H1 (cell line): ENCODE results near the gene MPV17L. TPM values are rescaled to one million over a fixed set of nuclear protein-coding genes. Genes with fewer than 3 reads are reported as not detected.

Experiments
- CTCF ChIA-PET: fragments of 300-600 bp; sonication (Branson Sonifier 250); formaldehyde crosslinking; loops from one replicate; lab custom pipeline; 2021; ENCODE audit not compliant: partially characterized antibody; lab: Charles Lee
- POLR2A ChIA-PET: fragments of 300-600 bp; sonication (Branson Sonifier 250); formaldehyde crosslinking; loops from one replicate; lab custom pipeline; 2021; ENCODE audit warnings: inconsistent platforms; ENCODE audit not compliant: partially characterized antibody; lab: Charles Lee
- DNase-seq, 2 experiments: peaks; one replicate each; pipeline versions ENCODE4 v3.0.0 to v3.0.0-alpha.2; 2010 to 2022; ENCODE audit warnings: low spot score in 2 of 2, low read depth in 1 of 2, mixed read lengths in 1 of 2
- FAIRE-seq: peaks from 2 replicates; lab custom pipeline; 2011; peaks lifted over from hg19 to GRCh38; lab: Jason Lieb, UNC
- H2AFZ ChIP-seq: 2 replicates; pipeline ENCODE4 v1.8.1; 2012; ENCODE audit warnings: low read length, inconsistent platforms
- H2AK5ac ChIP-seq: 2 replicates; pipeline ENCODE4 v1.6.1; 2013; ENCODE audit warnings: low read depth, low read length
- H2BK120ac ChIP-seq: replicated peaks from 2 replicates; pipeline ENCODE3; 2013; ENCODE audit warnings: low read depth, low read length, inconsistent platforms
- H2BK12ac ChIP-seq: 2 replicates; pipeline ENCODE4 v1.6.1; 2013; ENCODE audit warnings: low read depth, low read length
- H2BK15ac ChIP-seq: 2 replicates; pipeline ENCODE4 v1.6.1; 2013; ENCODE audit warnings: low read length
- H2BK20ac ChIP-seq: 2 replicates; pipeline ENCODE4 v1.6.1; 2013; ENCODE audit warnings: low read length
- H2BK5ac ChIP-seq: 2 replicates; pipeline ENCODE4 v1.6.1; 2013; ENCODE audit warnings: low read depth, low read length
- H3K14ac ChIP-seq: 2 replicates; pipeline ENCODE4 v1.6.1; 2013; ENCODE audit warnings: inconsistent platforms; ENCODE audit not compliant: insufficient read length
- H3K18ac ChIP-seq: 2 replicates; pipeline ENCODE4 v1.6.1; 2013; ENCODE audit warnings: low read length; ENCODE audit errors: extremely low read depth
- H3K23ac ChIP-seq: 2 replicates; pipeline ENCODE4 v1.6.1; 2013; ENCODE audit warnings: inconsistent platforms; ENCODE audit not compliant: insufficient read length
- H3K23me2 ChIP-seq: 2 replicates; pipeline ENCODE4 v1.6.1; 2013; ENCODE audit warnings: low read depth, low read length
- H3K27ac ChIP-seq: 2 replicates; pipeline ENCODE4 v1.6.1; 2011; ENCODE audit warnings: low read depth, low read length, inconsistent platforms
- H3K27me3 ChIP-seq, 4 experiments: replicated peaks in 1 of 4; 1 replicate in 1 of 4; 2 replicates in 3 of 4; pipeline versions ENCODE4 v1.6.1 to v1.8.1; 2011 to 2013; ENCODE audit warnings: low read length in 3 of 4, mild to moderate bottlenecking in 3 of 4, inconsistent platforms in 2 of 4, mixed read lengths in 2 of 4, moderate library complexity in 1 of 4; ENCODE audit not compliant: control insufficient read depth in 3 of 4, insufficient read depth in 3 of 4; ENCODE audit errors: extremely low read depth in 1 of 4
- H3K36me3 ChIP-seq, 4 experiments: 2 replicates each; pipeline versions ENCODE4 v1.6.1 to v1.8.1; 2011 to 2013; ENCODE audit warnings: mild to moderate bottlenecking in 4 of 4, low read length in 3 of 4, moderate library complexity in 2 of 4, control low read depth in 1 of 4, inconsistent platforms in 1 of 4; ENCODE audit not compliant: insufficient read depth in 4 of 4, control insufficient read depth in 2 of 4
- H3K4ac ChIP-seq: replicated peaks from 2 replicates; pipeline ENCODE3; 2013; ENCODE audit warnings: low read length, low read depth, mixed read lengths, inconsistent platforms; ENCODE audit not compliant: insufficient read length
- H3K4me1 ChIP-seq, 4 experiments: replicated peaks in 1 of 4; 1 replicate in 1 of 4; 2 replicates in 3 of 4; pipeline versions ENCODE4 v1.6.1 to v1.8.1; 2011 to 2013; ENCODE audit warnings: low read length in 3 of 4, inconsistent platforms in 2 of 4, mixed read lengths in 1 of 4; ENCODE audit not compliant: insufficient read depth in 4 of 4, control insufficient read depth in 3 of 4
- H3K4me2 ChIP-seq, 2 experiments: 2 replicates each; pipeline versions ENCODE4 v1.6.1 to v1.8.1; 2011 to 2013; ENCODE audit warnings: low read depth in 2 of 2, low read length in 2 of 2, control low read depth in 1 of 2, inconsistent platforms in 1 of 2, mild to moderate bottlenecking in 1 of 2; ENCODE audit not compliant: insufficient read depth in 1 of 2
- H3K4me3 ChIP-seq, 4 experiments: fragments of 200-600, 300-600 bp in 1 of 4; sonication (generic), shearing (Covaris generic), sonication (Bioruptor Twin) in 1 of 4; 2 replicates each; pipeline versions ENCODE4 v1.5.1 to v1.8.1; 2011 to 2016; ENCODE audit warnings: low read length in 4 of 4, low read depth in 3 of 4, control low read depth in 2 of 4, inconsistent platforms in 2 of 4, mild to moderate bottlenecking in 2 of 4, mixed read lengths in 1 of 4, moderate library complexity in 1 of 4; ENCODE audit not compliant: insufficient read depth in 2 of 4; ENCODE audit errors: extremely low read depth in 1 of 4
- H3K56ac ChIP-seq: replicated peaks from 2 replicates; pipeline ENCODE3; 2013; ENCODE audit warnings: low read depth, mild to moderate bottlenecking, mixed read lengths, low read length, inconsistent platforms; ENCODE audit not compliant: insufficient read length
- H3K79me1 ChIP-seq: 2 replicates; pipeline ENCODE4 v1.6.1; 2013; ENCODE audit warnings: low read depth, low read length, control low read depth
- H3K79me2 ChIP-seq, 2 experiments: 2 replicates each; pipeline versions ENCODE4 v1.6.1 to v1.8.1; 2012 to 2013; ENCODE audit warnings: low read length in 2 of 2, mild to moderate bottlenecking in 2 of 2, inconsistent platforms in 1 of 2; ENCODE audit not compliant: insufficient read depth in 2 of 2, control insufficient read depth in 1 of 2
- H3K9ac ChIP-seq, 4 experiments: replicated peaks in 1 of 4; 1 replicate in 1 of 4; 2 replicates in 3 of 4; pipeline versions ENCODE4 v1.6.1 to v1.8.1; 2011 to 2013; ENCODE audit warnings: low read depth in 3 of 4, low read length in 3 of 4, control low read depth in 2 of 4, mild to moderate bottlenecking in 2 of 4, moderate library complexity in 2 of 4, inconsistent platforms in 1 of 4; ENCODE audit errors: extremely low read depth in 1 of 4
- H3K9me3 ChIP-seq, 2 experiments: 2 replicates each; pipeline versions ENCODE4 v1.6.1 to v1.8.1; 2012 to 2013; ENCODE audit warnings: mild to moderate bottlenecking in 2 of 2, moderate library complexity in 2 of 2, control low read depth in 1 of 2, inconsistent platforms in 1 of 2, low read depth in 1 of 2, low read length in 1 of 2, mixed read lengths in 1 of 2; ENCODE audit not compliant: insufficient read depth in 2 of 2
- H4K20me1 ChIP-seq, 2 experiments: replicated peaks in 1 of 2; 2 replicates each; pipeline versions ENCODE3 to v1.8.1; 2011 to 2013; ENCODE audit warnings: inconsistent platforms in 2 of 2, low read length in 2 of 2, mild to moderate bottlenecking in 1 of 2; ENCODE audit not compliant: insufficient read depth in 2 of 2, control insufficient read depth in 1 of 2
- H4K5ac ChIP-seq: 2 replicates; pipeline ENCODE4 v1.6.1; 2013; ENCODE audit warnings: low read length, low read depth, mixed read lengths, inconsistent platforms; ENCODE audit not compliant: insufficient read length
- H4K8ac ChIP-seq: 2 replicates; pipeline ENCODE4 v1.8.0; 2013; ENCODE audit warnings: mild to moderate bottlenecking, moderate library complexity, low read length, inconsistent platforms; ENCODE audit not compliant: insufficient read depth; ENCODE audit errors: extremely low read depth
- H4K91ac ChIP-seq: replicated peaks from 2 replicates; pipeline ENCODE3; 2013; ENCODE audit warnings: low read length, mixed read lengths, inconsistent platforms; ENCODE audit not compliant: insufficient read length
- ASH2L ChIP-seq: fragments of 200-600, 300-600 bp; sonication (generic); IDR thresholded peaks from one replicate; pipeline ENCODE4 v1.7.1; 2017; ENCODE audit warnings: low read length
- CBX5 ChIP-seq: fragments of 300-800, 300-1000 bp; sonication (generic); IDR thresholded peaks from 2 replicates; pipeline ENCODE4 v1.7.1; 2016; ENCODE audit warnings: antibody characterized with exemption, low read length, low read depth
- HDAC6 ChIP-seq: IDR thresholded peaks from one replicate; pipeline ENCODE4 v1.7.1; 2012; ENCODE audit warnings: low read depth, mild to moderate bottlenecking, inconsistent platforms, low read length, moderate library complexity
- KDM5A ChIP-seq: fragments of 200-600 bp; IDR thresholded peaks from 2 replicates; pipeline ENCODE4 v1.7.1; 2012; ENCODE audit warnings: mild to moderate bottlenecking, low read length, inconsistent platforms, mixed read lengths
- SAP30 ChIP-seq: fragments of 300-600 bp; sonication (generic); IDR thresholded peaks from 2 replicates; pipeline ENCODE4 v1.7.1; 2012; ENCODE audit warnings: low read length, moderate library complexity, mild to moderate bottlenecking, inconsistent platforms; ENCODE audit not compliant: insufficient read depth, insufficient replicate concordance
- SIRT6 ChIP-seq: IDR thresholded peaks from one replicate; pipeline ENCODE4 v1.7.1; 2012; ENCODE audit warnings: low read length, inconsistent platforms
- SP2 ChIP-seq: IDR thresholded peaks from 2 replicates; pipeline ENCODE4 v1.6.1; 2012; ENCODE audit warnings: mild to moderate bottlenecking, low read length, inconsistent platforms
- TCF12 ChIP-seq: IDR thresholded peaks from 2 replicates; pipeline ENCODE4 v1.6.1; 2011; ENCODE audit warnings: low read depth, mild to moderate bottlenecking, low read length
- WGBS, 2 experiments: shearing (Covaris generic) in 1 of 2; methylation state at CpG; one replicate each; pipeline versions ENCODE4 v1.1.6 to v1.1.7; 2013 to 2015; ENCODE audit warnings: low lambda C conversion rate in 2 of 2, mixed read lengths in 2 of 2, inconsistent platforms in 1 of 2, low coverage in 1 of 2, missing lambda C conversion rate in 1 of 2; ENCODE audit not compliant: insufficient replicate concordance in 2 of 2, insufficient coverage in 1 of 2, insufficient read length in 1 of 2; ENCODE audit errors: extremely low coverage in 1 of 2, missing lambda C conversion rate in 1 of 2; 5-methylcytosine and 5-hydroxymethylcytosine counted together
- polyA plus RNA-seq, 7 experiments: library from polyadenylated mRNA; depleted of rRNA in 3 of 7; stranded (reverse) in 5 of 7; unstranded in 2 of 7; fragments of >200 nt in 5 of 7; fragments of 200-250 nt in 2 of 7; gene quantifications; 1 replicate in 5 of 7; 2 replicates in 1 of 7; 4 replicates in 1 of 7; pipeline versions ENCODE4 v1.2.1 to v1.2.3, GENCODE V29; 2011 to 2013; ENCODE audit warnings: missing spikeins in 2 of 7, mixed read lengths in 2 of 7
- total RNA-seq: library from RNA; stranded (reverse); fragmentation: NEBNext Ultra II Directional; extraction: Animal tissue kit (Norgen Biotek cat#: 25700); gene quantifications from 2 replicates; pipeline ENCODE4 v1.2.1, GENCODE V29; 2021
- TF ChIP-seq, protein P1 (sequence below): IDR thresholded peaks from 2 replicates; pipeline ENCODE4 v1.6.1; 2012; ENCODE audit warnings: low read length, inconsistent platforms
- TF ChIP-seq, protein P2 (sequence below): IDR thresholded peaks from 2 replicates; pipeline ENCODE4 v1.6.1; 2011; ENCODE audit warnings: low read length, improper control_type of control experiment

MPV17L gene
- total and polyA plus RNA-seq, 2 of the 8 experiments (the other 6 are each of a cell fraction or from before 2014, with no cell fraction given) = 6.7 to 8.2 TPM

DNA sequence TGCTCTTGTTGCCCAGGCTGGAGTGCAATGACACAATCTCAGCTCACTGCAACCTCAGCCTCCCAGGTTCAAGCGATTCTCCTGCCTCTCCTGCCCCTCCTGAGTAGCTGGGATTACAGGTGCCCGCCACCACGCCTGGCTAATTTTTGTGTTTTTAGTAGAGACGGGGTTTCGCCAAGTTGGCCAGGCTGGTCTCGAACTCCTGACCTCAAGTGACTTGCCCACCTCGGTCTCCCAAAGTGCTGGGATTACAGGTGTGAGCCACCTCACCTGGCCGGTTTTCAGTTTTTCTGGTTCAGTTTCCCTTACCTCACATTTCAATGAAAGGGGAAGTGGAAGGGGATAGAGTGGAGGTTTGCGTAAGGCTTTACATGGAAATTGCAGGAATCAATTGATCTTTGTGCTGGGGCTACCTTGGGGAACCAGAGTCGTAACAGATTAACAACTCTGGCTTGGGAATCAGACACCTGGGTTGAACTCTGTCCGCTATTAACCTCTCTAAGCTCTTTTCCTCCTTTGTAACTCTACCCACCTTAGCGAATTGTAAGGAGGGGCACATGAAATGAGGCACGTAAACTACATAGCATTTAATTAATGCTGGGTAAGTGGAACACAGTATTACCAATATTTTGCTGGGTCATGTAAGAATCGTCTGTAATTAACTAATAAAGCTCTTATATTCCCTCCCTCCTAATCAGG is 3.2 kb downstream of the MPV17L start:
- H3K14ac ChIP-seq = no peak overlapping the region
- TF ChIP-seq, protein P1, sequence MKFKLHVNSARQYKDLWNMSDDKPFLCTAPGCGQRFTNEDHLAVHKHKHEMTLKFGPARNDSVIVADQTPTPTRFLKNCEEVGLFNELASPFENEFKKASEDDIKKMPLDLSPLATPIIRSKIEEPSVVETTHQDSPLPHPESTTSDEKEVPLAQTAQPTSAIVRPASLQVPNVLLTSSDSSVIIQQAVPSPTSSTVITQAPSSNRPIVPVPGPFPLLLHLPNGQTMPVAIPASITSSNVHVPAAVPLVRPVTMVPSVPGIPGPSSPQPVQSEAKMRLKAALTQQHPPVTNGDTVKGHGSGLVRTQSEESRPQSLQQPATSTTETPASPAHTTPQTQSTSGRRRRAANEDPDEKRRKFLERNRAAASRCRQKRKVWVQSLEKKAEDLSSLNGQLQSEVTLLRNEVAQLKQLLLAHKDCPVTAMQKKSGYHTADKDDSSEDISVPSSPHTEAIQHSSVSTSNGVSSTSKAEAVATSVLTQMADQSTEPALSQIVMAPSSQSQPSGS = no peak
- TF ChIP-seq TCF12 (no peak), SP2 (no peak), CBX5 (no peak), HDAC6 (no peak), ASH2L (no peak), KDM5A (no peak), SIRT6 (no peak), SAP30 (no peak)
- TF ChIP-seq, protein P2, sequence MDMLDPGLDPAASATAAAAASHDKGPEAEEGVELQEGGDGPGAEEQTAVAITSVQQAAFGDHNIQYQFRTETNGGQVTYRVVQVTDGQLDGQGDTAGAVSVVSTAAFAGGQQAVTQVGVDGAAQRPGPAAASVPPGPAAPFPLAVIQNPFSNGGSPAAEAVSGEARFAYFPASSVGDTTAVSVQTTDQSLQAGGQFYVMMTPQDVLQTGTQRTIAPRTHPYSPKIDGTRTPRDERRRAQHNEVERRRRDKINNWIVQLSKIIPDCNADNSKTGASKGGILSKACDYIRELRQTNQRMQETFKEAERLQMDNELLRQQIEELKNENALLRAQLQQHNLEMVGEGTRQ = no peak

More for the DNA sequence above, 3.2 kb downstream of the MPV17L start:
- H2AFZ ChIP-seq = no peak overlapping the region
- DNase-seq (no peak), FAIRE-seq (no peak)
- peaks cover 5% of the 10 kb centered on the region; the same call in 1 of the 2 replicates for H3K23me2 ChIP-seq
- H3K4ac ChIP-seq = no peak overlapping the region
- H2BK12ac ChIP-seq = no peak overlapping the region
- no peak overlapping the region for H2BK5ac ChIP-seq
- no peak overlapping the region for H3K4me2 ChIP-seq
- POLR2A ChIA-PET = interaction anchor here (1.8 kb wide), 1 partner anchor 12 kb away, joined by 6 read pairs; no protein-coding TSS in a partner anchor
- peaks cover 0 to 2% (median 0%) of the 10 kb centered on the region in 4 experiments; a peak in 1 of 7 replicates for H3K27me3 ChIP-seq
- H3K9me3 ChIP-seq = no peaks in the 10 kb centered on the region
- no peaks in the 10 kb centered on the region for H3K79me1 ChIP-seq
- H2BK15ac ChIP-seq = no peak overlapping the region
- H4K8ac ChIP-seq = no peak overlapping the region
- H3K27ac ChIP-seq = no peak overlapping the region
- H4K20me1 ChIP-seq = peaks cover 0 to 2% of the 10 kb centered on the region in 2 experiments
- no peak overlapping the region for H4K91ac ChIP-seq
- WGBS, 2 experiments = 89% methylated on average over 11 of the region's 14 CpGs; no CpG with 5 or more reads in 1 of the 2 experiments
- no peak overlapping the region for H3K4me3 ChIP-seq
- CTCF ChIA-PET = interaction anchor here (0.7 kb wide), 1 partner anchor 25 kb away, joined by 3 read pairs; no protein-coding TSS in a partner anchor
- H3K23ac ChIP-seq = no peak overlapping the region
- H4K5ac ChIP-seq = no peak overlapping the region
- H2BK20ac ChIP-seq = no peak overlapping the region
- no peak overlapping the region for H2BK120ac ChIP-seq
- H3K56ac ChIP-seq = no peak overlapping the region
- no peak overlapping the region for H3K9ac ChIP-seq
- H3K79me2 ChIP-seq = no peaks in the 10 kb centered on the region
- H2AK5ac ChIP-seq = no peak overlapping the region
- no peaks in the 10 kb centered on the region for H3K36me3 ChIP-seq
- peaks cover 0 to 13% (median 4%) of the 10 kb centered on the region in 4 experiments; a peak in 3 of 7 replicates for H3K4me1 ChIP-seq
- no peak overlapping the region for H3K18ac ChIP-seq
